ENCODE measurements around the gene CCNC.

DNA sequence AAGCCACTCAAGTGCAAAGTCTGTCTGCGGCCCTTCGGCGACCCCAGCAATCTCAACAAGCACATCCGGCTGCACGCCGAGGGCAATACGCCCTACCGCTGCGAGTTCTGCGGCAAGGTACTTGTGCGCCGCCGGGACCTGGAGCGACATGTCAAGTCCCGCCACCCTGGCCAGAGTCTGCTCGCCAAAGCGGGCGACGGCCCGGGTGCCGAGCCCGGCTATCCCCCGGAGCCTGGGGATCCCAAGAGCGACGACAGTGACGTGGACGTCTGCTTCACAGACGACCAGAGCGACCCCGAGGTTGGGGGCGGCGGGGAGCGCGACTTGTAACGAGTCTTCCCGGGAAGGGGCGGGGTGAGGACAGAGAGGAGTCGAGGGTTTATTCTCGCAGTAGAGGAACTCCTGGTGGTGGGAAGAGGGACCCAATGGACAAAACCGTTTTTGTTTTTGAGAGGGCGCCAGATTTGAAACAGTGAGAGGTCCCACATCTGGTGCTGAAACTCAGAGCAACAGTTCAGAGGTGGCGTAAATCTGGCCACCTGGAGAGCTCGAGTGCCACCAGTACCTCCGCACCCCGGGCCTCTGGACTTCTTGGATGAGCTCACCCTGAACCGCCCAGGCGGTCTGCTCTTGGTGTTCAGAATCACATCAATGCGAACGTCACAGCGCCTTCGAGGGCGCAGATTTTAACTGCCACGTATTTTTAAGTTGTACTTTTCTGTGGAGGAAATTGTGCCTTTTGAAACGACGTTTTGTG, 46.1 kb upstream of the CCNC start:
- no peak for TF ChIP-seq POLR2A (IDR thresholded peaks at IDR 0.05)
- TF ChIP-seq, protein P1, sequence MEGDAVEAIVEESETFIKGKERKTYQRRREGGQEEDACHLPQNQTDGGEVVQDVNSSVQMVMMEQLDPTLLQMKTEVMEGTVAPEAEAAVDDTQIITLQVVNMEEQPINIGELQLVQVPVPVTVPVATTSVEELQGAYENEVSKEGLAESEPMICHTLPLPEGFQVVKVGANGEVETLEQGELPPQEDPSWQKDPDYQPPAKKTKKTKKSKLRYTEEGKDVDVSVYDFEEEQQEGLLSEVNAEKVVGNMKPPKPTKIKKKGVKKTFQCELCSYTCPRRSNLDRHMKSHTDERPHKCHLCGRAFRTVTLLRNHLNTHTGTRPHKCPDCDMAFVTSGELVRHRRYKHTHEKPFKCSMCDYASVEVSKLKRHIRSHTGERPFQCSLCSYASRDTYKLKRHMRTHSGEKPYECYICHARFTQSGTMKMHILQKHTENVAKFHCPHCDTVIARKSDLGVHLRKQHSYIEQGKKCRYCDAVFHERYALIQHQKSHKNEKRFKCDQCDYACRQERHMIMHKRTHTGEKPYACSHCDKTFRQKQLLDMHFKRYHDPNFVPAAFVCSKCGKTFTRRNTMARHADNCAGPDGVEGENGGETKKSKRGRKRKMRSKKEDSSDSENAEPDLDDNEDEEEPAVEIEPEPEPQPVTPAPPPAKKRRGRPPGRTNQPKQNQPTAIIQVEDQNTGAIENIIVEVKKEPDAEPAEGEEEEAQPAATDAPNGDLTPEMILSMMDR (IDR thresholded peaks at IDR 0.05): no peak
- no peak for TF ChIP-seq POLR2AphosphoS5 (IDR thresholded peaks at IDR 0.05; ENCODE audit: insufficient read depth in 1 of 2, low read depth in 1 of 2)
